Vagina (tissue), 2 donors: ENCODE results near the gene HYDIN. TPM values are rescaled to one million over a fixed set of nuclear protein-coding genes. Genes with fewer than 3 reads are reported as not detected.
"Not testable (repeated sequence)": the region's sequence is repeated elsewhere in the genome, so short reads cannot be mapped to it uniquely, and the experiment has no call there.

Experiments
- DNase-seq, 2 donors: peaks; one replicate each; pipeline ENCODE4 v3.0.0-alpha.2; 2017; ENCODE audit errors: extremely low spot score in 2 of 2
- H3K27ac ChIP-seq: fragments of 200-600 bp; sonication (generic); one replicate; pipeline ENCODE4 v1.5.1; 2019
- H3K27me3 ChIP-seq: fragments of 200-600 bp; sonication (generic); one replicate; pipeline ENCODE4 v1.5.1; 2019
- H3K36me3 ChIP-seq, 2 donors: fragments of 200-600 bp; sonication (generic); one replicate each; pipeline ENCODE4 v1.5.1; 2017 to 2019
- H3K4me1 ChIP-seq: fragments of 200-600 bp; sonication (generic); one replicate; pipeline ENCODE4 v1.5.1; 2019
- H3K4me3 ChIP-seq, 2 donors: fragments of 200-600 bp; sonication (generic); 1 replicate in 1 of 2; 2 replicates in 1 of 2; pipeline ENCODE4 v1.5.1; 2016 to 2019
- H3K9me3 ChIP-seq: fragments of 200-600 bp; sonication (generic); one replicate; pipeline ENCODE4 v1.5.1; 2019
- POLR2A ChIP-seq, 2 donors: fragments of 450-650 bp; IDR thresholded peaks; one replicate each; pipeline ENCODE4 v1.6.1; 2017; ENCODE audit warnings: antibody characterized with exemption in 2 of 2, mild to moderate bottlenecking in 2 of 2, moderate library complexity in 2 of 2
- POLR2AphosphoS5 ChIP-seq, 2 donors: sonication (generic); formaldehyde crosslinking; IDR thresholded peaks; one replicate each; pipeline ENCODE4 v1.9.0; 2017; ENCODE audit warnings: antibody characterized with exemption in 2 of 2, mild to moderate bottlenecking in 2 of 2, low read depth in 1 of 2; ENCODE audit not compliant: insufficient read depth in 1 of 2
- intact Hi-C: fragments of 100-400 bp; cut with DNase I; formaldehyde crosslinking; loops from one replicate; pipeline ENCODE4 v1.15.1; 2023
- total RNA-seq: library from RNA; depleted of rRNA; stranded (reverse); fragments of >200 nt; gene quantifications from one replicate; pipeline ENCODE4 v1.2.3, GENCODE V29; 2016
- TF ChIP-seq, protein P1 (sequence below), 3 experiments: fragments of 450-650 bp in 2 of 3; fragments of 200-600 bp in 1 of 3; sonication (generic) in 1 of 3; IDR thresholded peaks; one replicate each; pipeline ENCODE4 v1.5.1; 2017 to 2019; ENCODE audit warnings: antibody characterized with exemption in 3 of 3, mild to moderate bottlenecking in 2 of 3, moderate library complexity in 2 of 3

The HYDIN gene
- total RNA-seq, 1 donor from 2014 or later, result not detected

GRCh38 chr16:71179569-71179968 is 51.0 kb downstream of the HYDIN start:
- Histone ChIP-seq H3K27me3 (no peaks in the 10 kb centered on the region), H3K27ac (no peak overlapping the region), H3K9me3 (no peaks in the 10 kb centered on the region), H3K36me3 (no peaks in the 10 kb centered on the region), H3K4me1 (no peaks in the 10 kb centered on the region), H3K4me3 (no peak overlapping the region)
- intact Hi-C loops, result no loop called here
- TF ChIP-seq POLR2AphosphoS5 (IDR thresholded peaks at IDR 0.05; ENCODE audit: insufficient read depth in 1 of 2, low read depth in 1 of 2), result no peak
- TF ChIP-seq POLR2A (IDR thresholded peaks at IDR 0.05), result no peak
- TF ChIP-seq, protein P1, sequence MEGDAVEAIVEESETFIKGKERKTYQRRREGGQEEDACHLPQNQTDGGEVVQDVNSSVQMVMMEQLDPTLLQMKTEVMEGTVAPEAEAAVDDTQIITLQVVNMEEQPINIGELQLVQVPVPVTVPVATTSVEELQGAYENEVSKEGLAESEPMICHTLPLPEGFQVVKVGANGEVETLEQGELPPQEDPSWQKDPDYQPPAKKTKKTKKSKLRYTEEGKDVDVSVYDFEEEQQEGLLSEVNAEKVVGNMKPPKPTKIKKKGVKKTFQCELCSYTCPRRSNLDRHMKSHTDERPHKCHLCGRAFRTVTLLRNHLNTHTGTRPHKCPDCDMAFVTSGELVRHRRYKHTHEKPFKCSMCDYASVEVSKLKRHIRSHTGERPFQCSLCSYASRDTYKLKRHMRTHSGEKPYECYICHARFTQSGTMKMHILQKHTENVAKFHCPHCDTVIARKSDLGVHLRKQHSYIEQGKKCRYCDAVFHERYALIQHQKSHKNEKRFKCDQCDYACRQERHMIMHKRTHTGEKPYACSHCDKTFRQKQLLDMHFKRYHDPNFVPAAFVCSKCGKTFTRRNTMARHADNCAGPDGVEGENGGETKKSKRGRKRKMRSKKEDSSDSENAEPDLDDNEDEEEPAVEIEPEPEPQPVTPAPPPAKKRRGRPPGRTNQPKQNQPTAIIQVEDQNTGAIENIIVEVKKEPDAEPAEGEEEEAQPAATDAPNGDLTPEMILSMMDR (IDR thresholded peaks at IDR 0.05), result no peak
- DNase-seq, result no peak

DNA sequence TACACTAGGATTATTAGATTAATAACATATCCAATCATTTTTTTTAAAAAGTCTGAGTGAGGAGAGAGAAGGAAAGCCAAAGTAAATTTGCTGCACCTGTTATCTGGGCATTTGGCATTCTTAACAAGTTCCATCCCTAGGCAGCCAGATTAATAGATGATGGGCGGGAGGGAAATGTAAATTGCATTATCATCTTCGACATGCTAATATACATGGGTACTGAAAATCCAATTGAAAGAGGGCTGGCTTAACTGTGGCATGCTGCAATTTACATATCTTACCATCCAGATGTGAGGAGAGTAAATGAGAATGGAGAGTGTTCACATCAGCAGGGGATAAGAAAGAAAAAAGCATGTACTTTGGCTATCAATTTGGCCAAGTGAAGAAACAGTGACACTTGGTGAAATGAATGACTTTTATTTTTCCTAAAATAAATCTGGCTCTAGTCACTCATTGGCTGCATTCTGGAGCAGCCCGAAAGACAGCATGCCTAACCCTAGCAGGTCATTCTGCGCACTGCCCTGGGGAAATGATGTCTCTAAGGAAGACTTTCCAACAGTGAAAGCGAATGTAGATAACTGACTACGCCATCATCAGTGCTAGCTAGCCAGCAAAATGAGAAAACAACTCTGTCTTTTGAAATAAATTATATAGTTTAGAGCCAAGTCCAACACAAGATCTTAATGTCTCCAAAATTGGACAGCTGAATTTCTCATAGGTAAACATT is 57.9 kb downstream of the HYDIN start:
- TF ChIP-seq, protein P1 (IDR thresholded peaks at IDR 0.05), result no peak
- no peak for TF ChIP-seq POLR2A (IDR thresholded peaks at IDR 0.05)
- no peak for TF ChIP-seq POLR2AphosphoS5 (IDR thresholded peaks at IDR 0.05; ENCODE audit: insufficient read depth in 1 of 2, low read depth in 1 of 2)
- Histone ChIP-seq H3K27me3 (no peaks in the 10 kb centered on the region), H3K9me3 (no peaks in the 10 kb centered on the region), H3K36me3 (no peaks in the 10 kb centered on the region), H3K4me1 (no peaks in the 10 kb centered on the region), H3K27ac (no peak overlapping the region), H3K4me3 (no peak overlapping the region)
- DNase-seq, result no peak
- intact Hi-C loops, result no loop called here

GRCh38 chr16:71161007-71161406 is 69.5 kb downstream of the HYDIN start:
- H3K4me3 ChIP-seq, H3K27me3 ChIP-seq, H3K36me3 ChIP-seq, intact Hi-C loops, H3K27ac ChIP-seq, H3K4me1 ChIP-seq, H3K9me3 ChIP-seq, DNase-seq: not testable (repeated sequence)

- H3K27me3 ChIP-seq, result not testable (repeated sequence)
Observed at GRCh38 chr16:71157278-71157677, 73.2 kb downstream of the HYDIN start.

GRCh38 chr16:71153329-71153728 is 77.2 kb downstream of the HYDIN start:
- H3K9me3 ChIP-seq, H3K27ac ChIP-seq, H3K4me3 ChIP-seq, H3K4me1 ChIP-seq, H3K36me3 ChIP-seq, H3K27me3 ChIP-seq, DNase-seq, intact Hi-C loops: not testable (repeated sequence)

More at GRCh38 chr16:71157278-71157677, 73.2 kb downstream of the HYDIN start:
- H3K9me3 ChIP-seq, H3K4me3 ChIP-seq, H3K36me3 ChIP-seq, intact Hi-C loops, H3K27ac ChIP-seq, DNase-seq, H3K4me1 ChIP-seq: not testable (repeated sequence)

- H3K4me3 ChIP-seq, H3K36me3 ChIP-seq, H3K27ac ChIP-seq, H3K9me3 ChIP-seq, DNase-seq, H3K4me1 ChIP-seq, intact Hi-C loops, H3K27me3 ChIP-seq: not testable (repeated sequence)
Observed at GRCh38 chr16:71151654-71152053, 78.9 kb downstream of the HYDIN start.

- H3K4me1 ChIP-seq, DNase-seq, H3K36me3 ChIP-seq, H3K27ac ChIP-seq, H3K9me3 ChIP-seq, H3K27me3 ChIP-seq, H3K4me3 ChIP-seq, intact Hi-C loops: not testable (repeated sequence)
Observed at GRCh38 chr16:71143246-71143645, 87.3 kb downstream of the HYDIN start.

GRCh38 chr16:71110565-71110964 is 120.0 kb downstream of the HYDIN start:
- H3K27ac ChIP-seq, H3K4me1 ChIP-seq, H3K27me3 ChIP-seq, DNase-seq, H3K36me3 ChIP-seq, H3K9me3 ChIP-seq, intact Hi-C loops, H3K4me3 ChIP-seq: not testable (repeated sequence)

DNA sequence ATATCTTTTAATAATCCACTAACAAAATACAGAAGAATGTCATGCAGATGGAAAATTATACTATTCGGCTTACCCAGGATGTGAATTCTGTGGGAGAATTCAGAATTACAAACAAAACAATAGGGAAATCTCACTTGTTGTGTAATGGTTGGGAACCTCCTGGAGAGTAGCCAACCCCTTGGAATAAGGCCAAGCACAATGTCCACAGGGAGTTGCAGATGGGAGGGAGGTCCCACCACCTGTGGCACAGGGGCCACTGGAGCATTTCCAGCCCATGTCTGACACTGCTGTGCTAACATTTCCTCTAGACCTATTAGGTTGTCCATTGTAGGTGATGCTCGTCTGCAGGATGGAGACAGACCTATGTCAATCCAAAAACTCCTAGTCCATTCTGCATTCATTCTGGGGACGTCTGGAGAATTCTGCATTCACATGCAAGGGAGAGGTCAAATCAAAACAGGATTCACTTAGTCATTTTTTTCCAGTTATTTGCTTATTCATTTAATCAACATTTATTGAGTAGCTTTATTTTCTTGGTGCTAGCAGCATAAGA is 120.8 kb downstream of the HYDIN start:
- H3K36me3 ChIP-seq, H3K4me3 ChIP-seq, H3K4me1 ChIP-seq, H3K27ac ChIP-seq, H3K27me3 ChIP-seq, DNase-seq, H3K9me3 ChIP-seq, intact Hi-C loops: not testable (repeated sequence)

DNA sequence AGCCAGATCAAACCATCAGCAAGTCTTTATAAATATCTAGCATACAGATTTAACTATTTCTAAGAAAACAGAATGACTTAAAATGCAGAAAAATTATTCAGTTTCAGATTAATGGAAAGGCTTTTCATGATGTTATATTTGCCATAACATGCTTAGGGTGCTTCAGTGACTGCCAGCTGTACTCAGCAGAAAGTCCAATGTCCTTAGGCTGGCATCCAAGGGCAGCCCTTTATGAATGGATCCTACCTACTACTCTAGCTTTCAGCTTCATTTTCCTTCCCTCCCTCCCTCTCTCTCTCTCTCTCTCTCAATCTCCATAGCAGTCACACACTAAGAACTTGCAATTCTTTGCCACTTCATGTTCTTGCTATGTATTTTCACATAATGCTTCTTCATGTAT is 124.6 kb downstream of the HYDIN start:
- DNase-seq, H3K4me3 ChIP-seq, H3K27me3 ChIP-seq, intact Hi-C loops, H3K9me3 ChIP-seq, H3K27ac ChIP-seq, H3K4me1 ChIP-seq, H3K36me3 ChIP-seq: not testable (repeated sequence)

DNA sequence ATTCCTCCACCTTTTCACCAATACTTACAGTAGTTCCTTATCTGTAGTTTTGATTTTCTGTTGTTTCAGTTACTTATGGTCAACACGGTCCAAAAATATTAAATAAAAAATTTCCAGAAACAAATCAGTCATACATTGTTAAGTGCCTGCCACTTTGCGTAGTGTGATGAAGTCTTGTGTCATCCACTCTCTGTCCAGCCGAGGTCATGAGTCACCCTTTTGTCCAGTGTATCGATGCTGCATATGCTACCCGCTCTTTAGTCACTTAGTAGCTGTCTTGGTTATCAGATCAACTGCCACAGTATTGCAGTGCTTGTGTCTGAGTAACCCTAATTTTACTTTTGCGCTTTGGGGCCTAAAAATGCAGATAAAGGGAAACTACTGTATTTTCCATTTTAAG is 146.9 kb downstream of the HYDIN start:
- H3K4me1 ChIP-seq, H3K27me3 ChIP-seq, intact Hi-C loops, H3K27ac ChIP-seq, DNase-seq, H3K9me3 ChIP-seq, H3K36me3 ChIP-seq, H3K4me3 ChIP-seq: not testable (repeated sequence)
